Gastrocnemius medialis (tissue), 4 donors: ENCODE data around the gene ERC2.

Source experiments
- POLR2A ChIP-seq, 2 donors: fragments of 450-650 bp; IDR thresholded peaks; one replicate each; pipeline ENCODE4 v1.6.1; 2017; ENCODE audit warnings: antibody characterized with exemption in 2 of 2, mild to moderate bottlenecking in 2 of 2, moderate library complexity in 2 of 2
- TF ChIP-seq, protein P1 (sequence below), 5 experiments: fragments of 450-650 bp in 3 of 5; fragments of 200-600 bp in 2 of 5; sonication (generic) in 2 of 5; IDR thresholded peaks in 4 of 5; conservative IDR thresholded peaks in 1 of 5; 1 replicate in 4 of 5; 2 replicates in 1 of 5; pipeline ENCODE4 v1.5.1; 2016 to 2019; ENCODE audit warnings: antibody characterized with exemption in 5 of 5, mild to moderate bottlenecking in 3 of 5, moderate library complexity in 3 of 5

DNA sequence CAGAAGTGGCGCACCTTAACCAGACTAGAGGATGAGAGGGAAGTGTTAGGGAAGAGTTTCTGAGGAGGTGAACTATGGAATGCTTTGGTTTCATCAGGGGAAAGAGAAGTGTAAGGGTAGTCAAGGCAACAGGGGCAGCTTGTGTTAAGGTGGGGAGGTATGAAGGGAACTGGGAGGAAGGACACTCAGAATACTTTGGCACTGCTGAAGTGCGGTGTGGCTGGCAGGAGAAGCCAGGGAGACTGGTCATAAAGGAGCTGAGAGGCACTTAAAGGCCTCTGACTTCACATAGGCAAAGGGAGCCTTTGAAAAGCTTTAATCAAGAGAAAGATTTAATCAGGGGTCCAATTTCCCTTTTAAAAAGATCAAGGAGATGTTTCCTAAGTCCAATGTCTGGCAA lies 129.0 kb downstream of the ERC2 start:
- TF ChIP-seq, protein P1, sequence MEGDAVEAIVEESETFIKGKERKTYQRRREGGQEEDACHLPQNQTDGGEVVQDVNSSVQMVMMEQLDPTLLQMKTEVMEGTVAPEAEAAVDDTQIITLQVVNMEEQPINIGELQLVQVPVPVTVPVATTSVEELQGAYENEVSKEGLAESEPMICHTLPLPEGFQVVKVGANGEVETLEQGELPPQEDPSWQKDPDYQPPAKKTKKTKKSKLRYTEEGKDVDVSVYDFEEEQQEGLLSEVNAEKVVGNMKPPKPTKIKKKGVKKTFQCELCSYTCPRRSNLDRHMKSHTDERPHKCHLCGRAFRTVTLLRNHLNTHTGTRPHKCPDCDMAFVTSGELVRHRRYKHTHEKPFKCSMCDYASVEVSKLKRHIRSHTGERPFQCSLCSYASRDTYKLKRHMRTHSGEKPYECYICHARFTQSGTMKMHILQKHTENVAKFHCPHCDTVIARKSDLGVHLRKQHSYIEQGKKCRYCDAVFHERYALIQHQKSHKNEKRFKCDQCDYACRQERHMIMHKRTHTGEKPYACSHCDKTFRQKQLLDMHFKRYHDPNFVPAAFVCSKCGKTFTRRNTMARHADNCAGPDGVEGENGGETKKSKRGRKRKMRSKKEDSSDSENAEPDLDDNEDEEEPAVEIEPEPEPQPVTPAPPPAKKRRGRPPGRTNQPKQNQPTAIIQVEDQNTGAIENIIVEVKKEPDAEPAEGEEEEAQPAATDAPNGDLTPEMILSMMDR (IDR thresholded peaks at IDR 0.05 in 4 of 5, conservative IDR thresholded peaks at IDR 0.05 in 1 of 5): no peak
- no peak for TF ChIP-seq POLR2A (IDR thresholded peaks at IDR 0.05)
